Renal pelvis (tissue), 4 donors: ENCODE data around the gene GPATCH2. TPM values are rescaled to one million over a fixed set of nuclear protein-coding genes. Genes with fewer than 3 reads are reported as not detected.
"Not testable (repeated sequence)": the region's sequence is repeated elsewhere in the genome, so short reads cannot be mapped to it uniquely, and the experiment has no call there.

Experiments
- DNase-seq: peaks from one replicate; pipeline ENCODE4 v3.0.0-alpha.2; 2013
- polyA plus RNA-seq, 3 donors: library from polyadenylated mRNA; unstranded; fragments of 120-200 nt; gene quantifications; one replicate each; pipeline ENCODE4 v1.2.1, GENCODE V29; 2013; ENCODE audit not compliant: insufficient read length in 3 of 3

Gene GPATCH2
- polyA plus RNA-seq, 3 donors, result 22.3 to 24.9 (median 22.6) TPM

DNA sequence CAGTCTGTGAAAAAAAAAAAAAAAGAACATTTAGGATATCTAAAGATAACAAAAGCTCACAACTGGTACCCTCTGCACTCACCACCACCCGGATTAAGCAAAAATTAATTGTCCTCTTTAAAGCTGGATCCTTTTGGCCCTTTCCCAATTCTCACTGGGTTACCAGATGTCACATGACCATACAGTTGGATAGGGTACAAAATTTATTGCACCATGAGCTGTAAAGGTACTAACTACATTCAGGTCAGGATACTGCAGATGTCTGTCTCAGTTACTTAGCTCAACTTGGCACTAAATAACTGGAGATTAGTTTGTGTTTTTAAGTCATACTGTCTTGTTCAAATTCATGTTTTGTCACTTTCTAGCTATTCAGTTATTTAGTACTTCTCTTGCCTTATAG, 96.3 kb downstream of the GPATCH2 start:
- DNase-seq, result no peak

DNA sequence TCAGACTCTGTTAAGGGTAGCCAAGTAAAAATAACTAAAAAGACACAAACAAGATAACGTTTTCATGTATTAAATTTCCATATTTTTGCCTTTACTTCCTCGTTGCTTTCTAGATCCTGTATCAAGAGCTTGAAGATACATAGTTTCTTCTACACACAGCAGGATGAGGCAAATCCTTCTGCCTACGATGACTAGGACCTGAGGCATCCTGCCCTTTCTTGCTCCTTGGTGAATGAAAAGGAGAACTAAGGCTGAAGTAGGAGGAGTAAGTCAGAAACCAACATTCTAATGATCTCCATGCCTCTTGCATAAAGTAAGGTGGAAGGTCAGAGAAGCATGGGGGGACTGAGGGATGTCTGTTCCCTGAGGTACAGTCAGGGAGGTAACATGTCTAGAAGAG, 102.6 kb downstream of the GPATCH2 start:
- no peak for DNase-seq

DNA sequence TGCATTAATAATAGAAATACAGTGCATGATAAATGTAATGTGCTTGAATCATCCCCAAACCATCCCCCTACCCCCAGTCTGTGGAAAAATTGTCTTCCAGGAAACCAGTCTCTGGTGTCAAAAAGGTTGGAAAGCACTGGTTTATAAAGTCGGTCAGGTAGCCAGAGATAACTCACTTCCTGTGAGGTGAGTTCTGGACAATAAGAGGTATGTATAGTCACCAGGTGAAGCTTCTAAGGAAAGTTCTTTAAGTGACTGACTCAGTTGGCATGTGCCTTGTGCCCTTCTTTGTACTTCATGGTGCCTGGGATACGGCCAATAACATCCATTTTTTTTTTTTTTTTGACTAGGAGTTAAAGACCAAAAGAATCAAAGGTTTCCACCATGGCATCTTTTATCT, 103.7 kb downstream of the GPATCH2 start:
- no peak for DNase-seq

DNA sequence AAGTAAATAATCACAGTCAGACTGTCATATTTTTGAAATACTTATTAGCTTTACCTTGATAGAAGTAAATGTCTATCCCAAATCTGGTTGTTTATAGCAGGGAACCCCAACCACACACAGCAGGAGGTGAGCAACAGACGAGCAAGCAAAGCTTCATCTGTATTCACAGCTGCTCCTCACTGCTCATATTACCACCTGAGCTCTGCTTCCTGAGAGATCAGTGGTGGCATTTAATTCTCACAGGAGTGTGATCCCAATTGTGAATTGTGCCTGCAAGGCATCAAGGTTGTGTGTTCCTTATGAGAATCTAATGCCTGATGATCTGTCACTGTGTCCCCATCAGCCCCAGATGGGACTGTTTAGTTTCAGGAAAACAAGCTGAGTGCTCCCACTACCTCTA, 104.3 kb downstream of the GPATCH2 start:
- no peak for DNase-seq

DNA sequence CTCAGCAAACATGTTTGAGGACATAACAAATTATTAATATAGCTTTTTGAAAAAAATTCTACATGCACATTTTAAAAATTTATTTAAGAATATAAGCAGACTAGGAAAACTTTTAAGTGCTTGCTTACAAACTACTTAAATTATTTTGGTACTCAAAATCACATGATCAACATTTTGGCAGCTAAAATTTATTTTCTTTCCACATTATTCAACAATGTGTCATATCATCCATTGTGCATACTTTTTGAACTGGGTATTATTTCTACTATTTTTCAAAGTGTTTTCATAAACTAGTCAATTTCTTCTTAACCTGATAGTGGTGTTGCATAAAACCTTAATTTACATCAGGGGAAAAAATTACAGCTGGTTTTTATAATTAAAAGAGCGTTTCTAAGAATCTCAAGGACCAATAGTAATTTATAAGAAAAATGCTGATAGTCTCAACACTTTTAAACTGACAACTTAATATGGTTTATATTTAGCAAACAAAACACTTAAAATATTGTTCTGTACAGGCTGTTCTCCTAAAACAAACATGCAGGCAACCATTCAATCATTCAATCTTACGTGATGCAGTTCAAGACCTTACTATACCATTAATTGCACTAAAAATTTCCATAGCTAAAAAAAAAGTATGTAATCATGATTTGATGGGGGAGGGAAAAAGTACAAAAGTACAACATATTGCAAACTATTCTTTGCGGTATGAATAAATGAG, 105.0 kb downstream of the GPATCH2 start:
- no peak for DNase-seq

DNA sequence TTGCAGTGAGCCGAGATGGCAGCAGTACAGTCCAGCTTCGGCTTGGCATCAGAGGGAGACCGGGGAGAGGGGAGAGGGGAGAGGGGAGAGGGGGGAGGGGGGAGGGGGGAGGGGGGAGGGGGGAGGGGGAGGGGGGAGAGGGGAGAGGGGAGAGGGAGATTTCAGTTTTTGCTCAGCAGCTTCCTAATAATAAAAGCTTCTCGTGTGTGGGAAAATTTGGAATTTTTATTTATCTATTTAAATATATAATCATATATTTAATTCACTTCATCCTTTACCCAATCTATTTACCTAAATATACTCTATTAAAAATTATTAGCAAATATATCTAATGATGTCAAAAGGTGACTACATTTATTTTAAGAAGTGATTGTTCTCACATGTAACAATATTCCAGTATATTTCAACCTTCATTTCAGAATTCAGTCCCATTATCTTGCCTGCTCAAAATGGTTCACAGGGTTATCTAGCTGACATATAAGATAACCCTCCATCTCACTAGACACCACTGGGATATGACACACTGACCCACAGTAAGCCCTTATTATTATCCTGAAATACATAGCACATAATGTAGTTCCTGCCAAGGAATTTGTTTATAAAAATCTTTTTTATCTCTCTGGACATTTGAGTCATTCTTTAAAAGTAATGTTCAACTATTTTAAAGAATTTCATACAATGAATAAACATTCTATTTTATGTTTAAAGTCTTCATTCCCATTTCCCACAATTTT, 105.9 kb downstream of the GPATCH2 start:
- DNase-seq, result no peak

DNA sequence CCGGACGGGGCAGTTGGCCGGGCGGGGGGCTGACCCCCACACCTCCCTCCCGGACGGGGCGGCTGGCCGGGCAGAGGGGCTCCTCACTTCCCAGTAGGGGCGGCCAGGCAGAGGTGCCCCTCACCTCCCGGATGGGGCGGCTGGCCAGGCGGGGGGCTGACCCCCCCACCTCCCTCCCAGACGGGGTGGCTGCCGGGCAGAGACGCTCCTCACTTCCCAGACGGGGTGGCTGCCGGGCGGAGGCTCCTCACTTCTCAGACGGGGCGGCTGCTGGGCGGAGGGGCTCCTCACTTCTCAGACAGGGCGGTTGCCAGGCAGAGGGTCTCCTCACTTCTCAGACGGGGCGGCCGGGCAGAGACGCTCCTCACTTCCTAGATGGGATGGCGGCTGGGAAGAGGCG, 107.0 kb downstream of the GPATCH2 start:
- not testable (repeated sequence) for DNase-seq

GRCh38 chr1:217522277-217522676, 108.6 kb downstream of the GPATCH2 start:
- DNase-seq, result no peak

DNA sequence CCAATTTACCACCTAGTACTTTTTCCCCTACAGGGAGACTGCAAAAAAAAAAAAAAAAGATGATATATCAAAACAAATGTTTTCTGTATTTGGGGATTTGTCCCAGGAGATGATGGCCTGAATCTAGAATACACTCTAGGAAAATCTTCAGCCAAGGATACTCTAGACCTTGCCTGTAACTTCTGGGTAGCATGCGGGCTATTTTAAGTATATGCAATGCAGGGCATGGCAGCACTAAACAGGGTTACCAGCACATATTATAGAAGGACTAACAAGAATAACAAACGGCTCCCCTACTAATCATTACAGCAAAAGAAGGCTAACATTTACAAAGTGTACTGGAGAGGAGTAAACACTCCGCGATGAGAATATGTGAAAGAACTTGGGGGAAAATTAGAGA, 109.6 kb downstream of the GPATCH2 start:
- DNase-seq, result no peak

GRCh38 chr1:217506878-217507277, 124.0 kb downstream of the GPATCH2 start:
- DNase-seq, result no peak

- no peak for DNase-seq
Measured at GRCh38 chr1:217498209-217498608, 132.7 kb downstream of the GPATCH2 start.

GRCh38 chr1:217495249-217495648, 135.6 kb downstream of the GPATCH2 start:
- no peak for DNase-seq

DNA sequence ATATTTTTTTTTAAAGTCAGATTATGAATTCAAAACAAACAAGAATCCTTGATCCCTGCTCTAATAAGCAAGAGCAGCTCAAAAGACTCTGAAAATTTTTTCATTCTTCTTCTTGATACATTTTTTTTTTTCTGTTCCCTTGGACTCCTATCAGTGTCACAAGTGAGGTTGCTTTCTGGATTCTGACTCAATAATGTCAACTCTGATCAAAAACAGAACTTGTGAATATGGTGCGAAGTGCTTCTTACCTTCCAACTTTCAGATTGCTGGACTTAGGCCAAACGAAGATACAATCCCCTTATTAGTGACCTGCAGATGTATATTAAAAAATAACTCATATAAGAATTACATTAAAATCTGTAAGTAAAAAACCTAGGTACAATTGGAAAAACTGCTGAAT, 136.1 kb downstream of the GPATCH2 start:
- DNase-seq, result no peak

DNA sequence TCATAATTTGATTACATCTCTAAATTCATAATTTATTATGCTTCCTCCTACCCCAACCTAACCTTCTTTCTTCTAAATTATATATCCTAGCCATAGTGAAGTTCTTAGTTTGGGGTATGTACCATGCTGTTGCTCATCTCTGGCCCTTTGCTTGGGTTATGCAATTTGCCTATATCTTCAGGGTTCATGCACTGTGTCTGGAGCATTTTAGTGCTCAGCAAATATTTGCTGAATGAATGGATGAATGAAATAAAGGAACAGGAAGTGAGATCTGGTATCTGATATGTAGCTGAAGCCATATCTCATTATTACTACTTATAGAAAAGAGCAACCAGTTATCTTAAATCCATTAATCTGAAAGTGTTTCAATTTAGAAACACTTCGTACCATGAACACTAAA, 137.6 kb downstream of the GPATCH2 start:
- no peak for DNase-seq

DNA sequence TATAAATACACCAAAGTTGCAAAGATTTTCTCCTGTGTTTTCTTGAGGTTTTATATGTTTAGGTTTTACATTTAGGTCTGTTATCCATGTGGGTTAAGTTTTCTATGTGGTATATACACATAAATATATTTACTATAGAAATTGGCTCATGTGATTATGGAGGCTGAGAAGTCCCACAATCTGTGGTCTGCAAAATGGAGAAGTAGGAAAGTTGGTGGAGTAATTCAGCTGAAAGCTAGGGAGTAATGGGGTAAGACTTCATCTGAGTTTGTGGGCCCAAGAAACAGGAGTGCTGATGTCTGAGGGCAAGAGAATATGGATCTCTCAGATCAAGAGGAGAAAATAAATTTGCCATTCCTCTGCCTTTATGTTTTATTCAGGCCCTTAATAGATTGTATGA, 146.0 kb downstream of the GPATCH2 start:
- no peak for DNase-seq

GRCh38 chr1:217482356-217483102, 148.4 kb downstream of the GPATCH2 start:
- DNase-seq, result no peak

DNA sequence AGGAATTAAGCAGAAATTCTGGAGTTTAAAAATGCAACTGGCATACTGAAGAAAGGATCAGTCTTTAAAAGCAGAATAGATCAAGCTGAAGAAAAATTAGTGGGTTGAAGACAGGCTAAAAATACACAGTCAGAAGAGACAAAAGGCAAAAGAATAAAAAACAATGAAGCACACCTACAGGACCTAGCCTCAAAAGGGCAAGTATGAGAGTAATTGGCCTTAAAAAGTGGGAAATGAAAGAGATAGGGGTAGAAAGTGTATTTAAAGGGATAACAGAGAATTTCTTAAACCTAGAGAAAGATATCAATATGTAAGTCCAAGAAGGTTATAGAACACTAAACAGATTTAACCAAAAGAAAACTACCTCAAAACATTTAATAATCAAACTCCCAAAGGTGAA, 152.4 kb downstream of the GPATCH2 start:
- DNase-seq, result no peak

DNA sequence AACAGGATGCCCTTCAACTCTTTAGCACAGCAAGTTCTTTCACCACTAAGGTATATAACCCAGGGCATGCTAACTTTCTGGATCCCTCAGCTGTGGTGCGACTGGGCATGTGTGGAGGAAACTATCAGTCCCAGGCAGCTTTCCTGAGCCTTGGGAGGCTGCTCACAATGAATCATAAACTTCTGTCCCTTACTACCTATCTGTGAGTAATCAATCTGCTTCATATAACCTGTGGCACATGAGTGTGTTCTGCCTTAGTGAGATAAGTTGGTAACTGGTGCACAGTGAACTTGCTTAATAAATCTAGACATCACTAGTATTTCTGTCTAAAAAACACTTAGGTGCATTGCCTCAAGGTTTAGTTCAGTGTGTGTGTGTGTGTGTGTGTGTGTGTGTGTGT, 158.0 kb downstream of the GPATCH2 start:
- no peak for DNase-seq

DNA sequence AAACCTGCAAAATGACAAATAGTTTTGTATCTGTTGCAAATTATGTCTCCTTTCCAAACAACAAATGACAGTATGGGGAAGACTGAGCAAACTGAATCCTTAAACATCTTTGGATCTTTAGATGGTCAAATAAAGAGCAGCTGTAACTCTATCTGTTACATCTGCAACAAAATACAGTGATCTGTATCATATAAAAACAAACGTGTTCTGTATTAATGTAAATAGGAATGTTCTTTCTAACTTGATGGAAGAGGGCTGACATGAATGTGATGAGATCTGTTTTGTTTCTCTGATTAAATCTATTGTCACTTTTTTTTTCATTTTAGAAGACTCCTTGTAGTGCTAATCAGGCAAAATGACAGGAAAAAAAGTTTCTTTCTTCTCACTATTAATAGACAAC, 159.5 kb downstream of the GPATCH2 start:
- DNase-seq, result no peak

GRCh38 chr1:217469983-217470382, 160.9 kb downstream of the GPATCH2 start:
- DNase-seq, result no peak

GRCh38 chr1:217465102-217465501, 165.8 kb downstream of the GPATCH2 start:
- no peak for DNase-seq

DNA sequence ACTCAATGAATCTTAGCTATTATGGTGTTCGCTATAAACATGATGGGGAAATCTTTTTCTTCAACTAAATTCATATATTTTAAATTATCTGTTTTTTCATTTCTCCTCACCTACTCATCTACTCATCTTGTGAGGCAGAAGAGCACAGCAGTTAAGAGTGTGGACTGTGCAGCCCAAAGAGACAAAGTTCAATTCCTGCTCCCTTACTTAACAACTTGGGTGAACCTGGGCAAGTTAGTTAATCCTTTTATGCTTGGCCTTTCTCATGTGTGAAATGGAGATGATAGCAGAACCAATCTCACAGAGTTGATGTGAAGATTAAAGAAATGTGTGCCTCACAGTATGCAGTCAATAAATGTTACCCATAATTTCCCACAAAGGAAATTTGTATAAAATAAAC, 168.2 kb downstream of the GPATCH2 start:
- DNase-seq, result no peak

DNA sequence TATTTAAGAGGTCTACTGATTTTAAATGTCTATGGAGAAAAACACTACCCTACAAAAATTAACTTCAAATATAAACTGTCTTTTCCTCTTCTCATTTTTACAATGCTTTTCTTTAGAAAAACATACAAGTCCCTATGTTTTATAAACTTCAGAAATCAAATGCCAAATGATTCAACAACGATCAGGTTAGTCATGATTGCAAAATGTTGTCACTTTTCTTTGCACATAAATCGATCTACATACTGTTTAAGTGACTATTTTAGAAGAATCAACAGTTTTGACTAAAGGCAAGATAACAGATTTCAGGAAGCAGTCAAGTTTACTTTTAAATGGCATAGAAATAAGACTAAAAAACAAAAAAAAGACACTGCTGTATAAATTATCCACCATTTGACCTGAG, 168.7 kb downstream of the GPATCH2 start:
- DNase-seq, result no peak
